SU-DHL-6 (cell line): ENCODE data around the gene INPP4A.

Experiments used
- H2AFZ ChIP-seq: fragments of 200-600 bp; sonication (generic); 2 replicates; pipeline ENCODE4 v1.6.1; 2014; ENCODE audit warnings: low read depth, mild to moderate bottlenecking, moderate library complexity, mixed read lengths, antibody characterized with exemption, low read length; ENCODE audit not compliant: severe bottlenecking
- H3F3A ChIP-seq: fragments of 200-600 bp; shearing (Covaris generic); 2 replicates; pipeline ENCODE4 v1.6.0; 2016; ENCODE audit warnings: antibody characterized with exemption, mild to moderate bottlenecking; ENCODE audit not compliant: insufficient read depth
- H3K27ac ChIP-seq: fragments of 200-600 bp; sonication (generic); 2 replicates; pipeline ENCODE4 v1.5.1; 2016; ENCODE audit warnings: low read depth, mild to moderate bottlenecking, low read length, moderate library complexity, mixed read lengths
- H3K27me3 ChIP-seq: fragments of 200-600 bp; sonication (generic), shearing (Covaris generic); 2 replicates; pipeline ENCODE4 v1.6.0; 2014; ENCODE audit warnings: mild to moderate bottlenecking, low read length
- H3K36me3 ChIP-seq: fragments of 200-600 bp; sonication (generic); 2 replicates; pipeline ENCODE4 v1.6.1; 2014; ENCODE audit warnings: mild to moderate bottlenecking, low read length, mixed read lengths
- H3K4me2 ChIP-seq: fragments of 300-600, 200-600 bp; shearing (Covaris generic), sonication (generic); 2 replicates; pipeline ENCODE4 v1.6.0; 2014; ENCODE audit warnings: low read length, low read depth, mild to moderate bottlenecking; ENCODE audit not compliant: poor library complexity, severe bottlenecking
- H3K4me3 ChIP-seq: fragments of 200-600 bp; sonication (generic); 2 replicates; pipeline ENCODE4 v1.5.1; 2014; ENCODE audit warnings: antibody characterized with exemption, low read length, mild to moderate bottlenecking, mixed read lengths; ENCODE audit not compliant: insufficient read depth, poor library complexity, severe bottlenecking
- H3K79me2 ChIP-seq: fragments of 200-600 bp; sonication (generic); 2 replicates; pipeline ENCODE4 v1.6.1; 2014; ENCODE audit warnings: mild to moderate bottlenecking, low read length, moderate library complexity; ENCODE audit not compliant: insufficient read depth
- H3K9ac ChIP-seq: fragments of 200-600 bp; sonication (generic); 2 replicates; pipeline ENCODE4 v1.7.0; 2014; ENCODE audit warnings: mild to moderate bottlenecking, low read length
- H3K9me2 ChIP-seq: fragments of 200-600 bp; sonication (generic); replicated peaks from 2 replicates; pipeline ENCODE4 v1.6.1; 2014; ENCODE audit warnings: low read length; ENCODE audit not compliant: insufficient read depth
- H3K9me3 ChIP-seq: fragments of 200-600 bp; sonication (generic); 2 replicates; pipeline ENCODE4 v1.6.1; 2014; ENCODE audit warnings: low read length, mixed read lengths; ENCODE audit not compliant: insufficient read depth
- H4K20me1 ChIP-seq: fragments of 200-600 bp; sonication (generic); 2 replicates; pipeline ENCODE4 v1.6.1; 2014; ENCODE audit warnings: low read depth, mild to moderate bottlenecking, antibody characterized with exemption, low read length, moderate library complexity, mixed read lengths
- EZH2phosphoT487 ChIP-seq: fragments of 200-600 bp; sonication (generic), shearing (Covaris generic); conservative IDR thresholded peaks from 2 replicates; pipeline ENCODE4 v1.6.1; 2018; ENCODE audit warnings: mild to moderate bottlenecking, antibody characterized with exemption, low read length, moderate library complexity, mixed read lengths
- TF ChIP-seq, protein P1 (sequence below): fragments of 200-600 bp; sonication (generic); IDR thresholded peaks from one replicate; pipeline ENCODE4 v1.5.1; 2017; ENCODE audit warnings: antibody characterized with exemption, mild to moderate bottlenecking, low read length, moderate library complexity; ENCODE audit not compliant: insufficient read depth, poor library complexity, severe bottlenecking

Gene INPP4A

DNA sequence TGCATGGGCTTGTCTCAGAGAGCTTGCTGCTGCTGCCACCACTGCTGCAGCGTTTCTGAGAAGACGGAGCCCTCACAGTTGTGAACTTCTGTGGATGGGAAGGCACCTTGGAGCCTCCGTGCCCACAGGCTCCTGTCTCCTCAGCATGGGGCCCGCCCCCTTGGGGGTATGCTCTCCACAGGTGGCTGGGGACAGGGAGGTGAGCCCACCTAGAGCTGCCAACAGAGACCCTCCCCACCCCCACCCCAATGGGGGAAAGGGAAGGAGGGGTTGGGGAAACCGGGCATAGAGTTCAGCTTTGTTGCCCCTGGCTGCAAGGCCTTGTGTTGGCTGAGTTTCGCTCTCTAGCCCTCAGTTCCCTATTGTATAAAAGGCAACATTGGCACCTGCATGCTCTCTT, 76.1 kb downstream of the INPP4A start:
- no peak overlapping the region for H3K4me3 ChIP-seq
- no peaks in the 10 kb centered on the region for H4K20me1 ChIP-seq
- no peak overlapping the region for H2AFZ ChIP-seq
- TF ChIP-seq EZH2phosphoT487, result no peak
- TF ChIP-seq, protein P1, sequence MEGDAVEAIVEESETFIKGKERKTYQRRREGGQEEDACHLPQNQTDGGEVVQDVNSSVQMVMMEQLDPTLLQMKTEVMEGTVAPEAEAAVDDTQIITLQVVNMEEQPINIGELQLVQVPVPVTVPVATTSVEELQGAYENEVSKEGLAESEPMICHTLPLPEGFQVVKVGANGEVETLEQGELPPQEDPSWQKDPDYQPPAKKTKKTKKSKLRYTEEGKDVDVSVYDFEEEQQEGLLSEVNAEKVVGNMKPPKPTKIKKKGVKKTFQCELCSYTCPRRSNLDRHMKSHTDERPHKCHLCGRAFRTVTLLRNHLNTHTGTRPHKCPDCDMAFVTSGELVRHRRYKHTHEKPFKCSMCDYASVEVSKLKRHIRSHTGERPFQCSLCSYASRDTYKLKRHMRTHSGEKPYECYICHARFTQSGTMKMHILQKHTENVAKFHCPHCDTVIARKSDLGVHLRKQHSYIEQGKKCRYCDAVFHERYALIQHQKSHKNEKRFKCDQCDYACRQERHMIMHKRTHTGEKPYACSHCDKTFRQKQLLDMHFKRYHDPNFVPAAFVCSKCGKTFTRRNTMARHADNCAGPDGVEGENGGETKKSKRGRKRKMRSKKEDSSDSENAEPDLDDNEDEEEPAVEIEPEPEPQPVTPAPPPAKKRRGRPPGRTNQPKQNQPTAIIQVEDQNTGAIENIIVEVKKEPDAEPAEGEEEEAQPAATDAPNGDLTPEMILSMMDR, result no peak
- no peaks in the 10 kb centered on the region for H3K9me3 ChIP-seq
- no peaks in the 10 kb centered on the region for H3K79me2 ChIP-seq
- H3F3A ChIP-seq, result no peaks in the 10 kb centered on the region
- no peaks in the 10 kb centered on the region for H3K9me2 ChIP-seq
- no peak overlapping the region for H3K4me2 ChIP-seq
- H3K9ac ChIP-seq, result no peak overlapping the region
- H3K27me3 ChIP-seq, result no peaks in the 10 kb centered on the region
- H3K27ac ChIP-seq, result no peak overlapping the region
- no peaks in the 10 kb centered on the region for H3K36me3 ChIP-seq

DNA sequence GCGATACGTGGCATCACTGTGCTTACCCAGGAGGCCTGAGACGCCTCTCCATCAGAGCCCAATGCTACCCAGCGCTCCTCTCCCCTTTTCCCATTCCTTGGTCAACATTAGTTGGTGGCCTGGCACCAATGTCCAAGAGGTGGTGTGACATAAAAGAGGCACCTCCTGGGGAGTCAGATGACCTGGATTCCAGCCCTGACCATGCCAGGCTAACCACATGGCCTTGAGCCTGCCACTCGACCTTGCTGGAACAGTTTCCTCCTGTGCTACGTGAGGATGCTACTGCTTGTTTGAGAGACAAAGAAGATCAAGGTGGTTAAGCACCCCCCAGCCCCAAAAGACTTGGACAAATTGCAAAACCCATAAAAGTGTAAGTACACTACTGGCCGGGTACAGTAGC, 76.6 kb downstream of the INPP4A start:
- Histone ChIP-seq H3K9me3 (no peaks in the 10 kb centered on the region), H3F3A (no peaks in the 10 kb centered on the region), H3K4me3 (no peak overlapping the region), H2AFZ (no peak overlapping the region), H3K4me2 (no peak overlapping the region), H3K9me2 (no peaks in the 10 kb centered on the region), H3K27ac (no peak overlapping the region), H3K36me3 (no peaks in the 10 kb centered on the region), H4K20me1 (no peaks in the 10 kb centered on the region), H3K9ac (no peak overlapping the region), H3K79me2 (no peaks in the 10 kb centered on the region), H3K27me3 (no peaks in the 10 kb centered on the region)
- no peak for TF ChIP-seq EZH2phosphoT487
- TF ChIP-seq, protein P1, result no peak

DNA sequence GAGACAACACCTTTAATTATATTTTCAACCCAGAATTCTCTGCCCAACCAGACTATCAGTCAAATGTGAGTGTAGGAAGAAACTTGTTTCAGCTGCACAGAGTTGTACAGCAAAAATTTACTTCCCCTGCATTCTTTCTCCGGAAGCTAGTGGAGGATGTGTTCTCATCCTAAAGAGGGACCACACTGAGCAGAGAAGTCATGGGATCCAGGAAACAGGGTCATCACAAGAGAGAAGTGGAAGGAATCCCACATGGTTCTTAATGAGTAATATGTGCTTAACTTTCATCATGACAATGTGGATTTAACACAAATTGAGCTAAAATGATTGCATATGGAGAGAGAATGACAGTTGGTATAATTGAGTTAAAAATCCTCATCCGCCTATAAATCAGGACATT, 78.2 kb downstream of the INPP4A start:
- H3K36me3 ChIP-seq, result no peaks in the 10 kb centered on the region
- no peak overlapping the region for H3K4me3 ChIP-seq
- TF ChIP-seq EZH2phosphoT487, result no peak
- TF ChIP-seq, protein P1, result no peak
- no peaks in the 10 kb centered on the region for H3F3A ChIP-seq
- H3K27ac ChIP-seq, result no peak overlapping the region
- H3K9me3 ChIP-seq, result no peaks in the 10 kb centered on the region
- H2AFZ ChIP-seq, result no peak overlapping the region
- H3K4me2 ChIP-seq, result no peak overlapping the region
- H3K27me3 ChIP-seq, result no peaks in the 10 kb centered on the region
- H3K9me2 ChIP-seq, result no peaks in the 10 kb centered on the region
- no peak overlapping the region for H3K9ac ChIP-seq
- no peaks in the 10 kb centered on the region for H3K79me2 ChIP-seq
- H4K20me1 ChIP-seq, result no peaks in the 10 kb centered on the region
